Left forelimb (tissue), 1 donor: ENCODE data around the gene IQCK.
"Not testable (repeated sequence)": the region's sequence is repeated elsewhere in the genome, so short reads cannot be mapped to it uniquely, and the experiment has no call there.

Experiments
- DNase-seq: peaks from one replicate; pipeline ENCODE4 v3.0.0-alpha.2; 2018; ENCODE audit warnings: low spot score

Gene IQCK

DNA sequence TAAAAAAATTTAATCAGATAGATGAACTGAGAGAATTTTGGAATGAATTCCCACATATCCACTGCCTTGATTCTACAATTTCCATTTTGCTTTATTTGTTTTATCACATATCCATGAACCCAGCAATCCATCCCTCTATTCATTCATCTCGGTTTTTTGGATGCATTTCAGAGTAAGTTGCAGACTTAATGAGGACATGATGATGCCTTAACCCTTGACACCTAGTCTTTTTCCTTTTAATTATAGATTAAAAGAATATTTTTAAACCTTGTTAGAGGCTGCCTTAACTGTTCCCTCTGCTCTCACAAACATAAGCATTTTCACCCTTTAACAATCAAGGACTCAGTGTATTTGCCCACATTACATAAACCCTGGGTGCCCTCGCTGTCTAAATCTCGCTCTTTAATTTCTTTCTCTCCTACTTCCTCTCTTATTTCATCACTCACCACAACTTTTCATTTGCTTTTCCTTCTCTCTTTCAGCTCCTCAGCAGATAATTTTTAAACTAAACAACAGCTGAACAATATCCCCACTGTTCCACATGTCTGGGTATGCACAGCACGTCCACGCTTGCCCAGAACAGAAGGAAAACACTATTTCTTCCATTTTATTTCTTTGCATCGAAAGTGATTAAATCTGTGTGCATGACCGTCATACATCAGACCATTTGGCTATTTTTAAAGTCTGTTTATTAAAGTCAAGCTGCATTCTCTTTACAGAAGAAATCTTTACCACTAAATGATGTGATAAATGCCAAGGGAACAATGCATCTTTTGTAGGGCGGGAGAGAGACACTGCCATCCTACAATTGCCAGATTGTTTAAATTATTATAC lies 39.9 kb downstream of the IQCK start:
- DNase-seq: no peak

DNA sequence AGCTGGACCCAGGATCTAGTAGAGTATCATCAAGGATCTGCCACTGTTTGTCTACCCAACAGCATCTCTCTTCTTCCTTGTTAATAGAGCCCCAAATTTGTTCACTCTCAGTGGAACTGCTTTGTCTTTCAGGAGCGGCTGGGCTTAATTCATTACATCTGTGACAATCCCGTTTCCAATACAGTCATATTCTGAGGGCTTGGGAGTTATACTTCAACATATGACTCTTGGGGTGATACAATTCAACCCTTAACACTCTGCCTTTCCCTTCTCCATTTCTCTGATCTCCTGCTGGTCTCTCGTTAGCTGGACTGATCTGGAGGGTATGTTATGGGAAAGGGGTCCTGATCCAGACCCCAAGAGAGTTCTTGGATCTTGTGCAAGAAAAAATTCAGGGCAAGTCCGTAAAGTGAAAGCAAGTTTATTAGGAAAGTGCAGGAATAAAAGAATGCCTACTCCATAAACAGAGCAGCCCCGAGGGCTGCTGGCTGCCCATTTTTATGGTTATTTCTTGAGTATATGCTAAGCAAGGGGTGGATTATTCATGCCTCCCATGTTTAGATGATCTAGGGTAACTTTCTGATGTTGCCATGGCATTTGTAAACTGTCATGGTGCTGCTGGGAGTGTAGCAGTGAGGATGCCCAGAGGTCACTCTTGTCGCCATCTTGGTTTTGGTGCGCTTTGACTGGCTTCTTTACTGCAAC lies 42.4 kb downstream of the IQCK start:
- DNase-seq: no peak

DNA sequence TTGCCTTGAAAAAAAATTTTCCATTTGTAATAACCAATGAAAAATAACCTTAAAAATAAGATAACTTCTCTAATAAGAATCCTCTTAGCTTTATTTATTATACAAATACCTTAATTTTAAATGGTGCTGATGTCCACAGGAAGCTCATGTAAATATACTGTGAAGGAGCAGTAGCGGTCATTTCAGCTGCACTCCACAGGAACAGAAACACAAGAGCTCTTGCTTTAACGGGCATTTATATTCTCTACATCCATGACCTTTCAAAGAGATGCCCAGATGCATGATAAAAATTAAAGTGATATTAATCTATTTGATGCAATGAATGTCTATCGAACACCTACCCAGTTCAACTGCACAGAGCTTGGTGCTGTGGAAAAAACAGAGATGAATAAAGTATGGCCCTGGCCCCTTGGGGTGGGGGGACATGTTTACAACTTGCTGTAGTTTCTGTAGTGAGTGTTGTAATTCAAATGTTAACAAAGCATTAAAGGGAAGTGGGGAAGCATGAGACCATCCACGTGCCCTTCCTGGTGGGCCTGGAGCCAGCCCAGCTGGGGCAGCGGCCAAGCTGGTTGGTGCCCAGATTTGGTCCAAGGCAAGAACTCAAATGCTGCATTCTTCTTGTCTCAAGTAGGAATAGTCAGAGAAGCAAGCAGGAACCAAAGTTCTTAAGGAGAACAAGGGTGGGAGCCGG lies 47.9 kb downstream of the IQCK start:
- no peak for DNase-seq

DNA sequence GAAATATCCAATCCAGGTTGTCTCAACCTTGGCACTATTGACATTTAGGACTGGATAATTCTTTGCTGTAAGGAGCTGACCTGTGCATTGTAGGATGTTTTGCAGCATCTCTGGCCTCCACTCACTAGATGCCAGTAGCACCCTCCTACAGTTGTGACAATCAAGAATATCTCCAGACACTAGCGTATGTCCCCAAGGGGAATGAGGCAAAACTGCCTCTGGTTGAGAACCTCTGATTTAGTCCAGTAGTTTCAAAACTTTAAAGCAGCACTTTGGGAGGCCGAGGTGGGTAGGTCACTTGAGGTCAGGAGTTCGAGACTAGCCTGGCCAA lies 48.4 kb downstream of the IQCK start:
- DNase-seq: no peak

DNA sequence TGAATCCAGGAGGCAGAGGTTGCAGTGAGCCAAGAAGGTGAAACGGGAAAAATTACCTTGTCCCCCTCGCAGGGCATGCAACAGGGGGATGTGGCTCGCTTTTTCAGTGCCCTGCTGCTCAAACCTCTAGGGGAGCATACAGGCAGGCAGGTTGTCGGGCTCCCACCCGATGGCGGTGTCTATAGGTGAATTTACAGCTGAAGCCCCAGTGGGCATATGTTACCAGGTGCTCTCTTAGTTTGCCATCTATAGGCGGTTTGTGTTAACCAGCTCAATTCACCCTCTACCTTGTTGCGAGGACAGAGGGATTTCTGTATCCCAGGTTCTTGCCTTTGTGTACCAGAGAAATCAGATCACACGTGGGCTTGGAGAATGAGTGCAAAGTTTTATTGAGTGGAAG lies 48.9 kb downstream of the IQCK start:
- no peak for DNase-seq

DNA sequence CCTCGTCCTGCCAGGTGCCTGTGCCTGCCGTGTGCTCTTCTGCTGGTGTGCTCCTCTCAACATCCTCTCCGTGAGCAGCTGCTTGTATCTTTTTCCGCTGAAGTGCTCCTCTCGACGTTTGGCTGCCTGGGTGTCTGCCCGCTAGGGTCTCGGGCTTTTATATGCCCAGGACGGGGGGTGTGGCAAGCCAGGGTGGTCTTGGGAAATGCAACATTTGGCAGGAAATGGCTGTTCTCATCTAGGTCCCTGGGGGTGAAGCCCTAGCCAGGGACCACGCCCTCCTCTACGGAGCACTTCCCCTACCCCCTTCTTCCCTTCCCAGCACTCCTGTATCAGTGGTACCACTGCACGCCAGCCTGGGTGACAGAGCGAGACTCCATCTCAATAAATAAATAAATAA lies 49.4 kb downstream of the IQCK start:
- no peak for DNase-seq

DNA sequence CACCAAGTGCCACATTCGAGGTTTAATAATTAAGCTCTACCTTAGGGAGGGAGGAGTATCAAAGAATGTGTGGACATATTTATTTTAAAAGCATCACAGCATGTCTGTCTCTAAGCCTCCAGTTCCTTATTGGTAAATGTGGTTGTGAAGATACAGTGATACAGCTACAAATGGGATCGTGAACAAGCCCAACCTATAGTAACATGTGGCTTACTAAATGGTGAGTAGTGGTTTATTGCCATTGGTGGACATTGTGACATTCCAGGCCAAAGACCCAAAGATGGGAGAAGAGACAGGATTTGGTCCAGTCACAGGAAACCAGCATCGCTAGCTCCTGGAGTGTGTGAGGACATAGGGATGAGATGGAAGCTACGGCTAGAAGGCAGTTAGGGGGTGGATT lies 51.2 kb downstream of the IQCK start:
- DNase-seq: no peak

DNA sequence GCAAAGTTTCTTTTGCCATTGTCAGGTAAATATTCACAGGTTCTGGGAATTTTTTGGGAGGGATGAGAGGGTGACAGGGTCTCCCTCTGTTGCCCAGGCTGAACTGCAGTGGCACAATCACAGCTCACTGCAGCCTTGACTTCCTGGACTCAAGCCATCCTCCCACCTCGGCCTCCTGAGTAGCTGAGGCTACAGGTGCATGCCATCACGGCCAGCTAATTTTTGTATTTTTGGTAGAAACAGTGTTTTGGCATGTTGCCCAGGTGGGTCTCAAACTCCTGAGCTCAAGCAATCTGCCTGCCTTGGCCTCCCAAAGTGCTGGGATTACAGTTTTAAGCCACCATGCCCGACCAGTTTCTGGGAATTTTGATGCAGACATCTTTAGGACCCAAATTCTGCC lies 53.0 kb downstream of the IQCK start:
- no peak for DNase-seq

DNA sequence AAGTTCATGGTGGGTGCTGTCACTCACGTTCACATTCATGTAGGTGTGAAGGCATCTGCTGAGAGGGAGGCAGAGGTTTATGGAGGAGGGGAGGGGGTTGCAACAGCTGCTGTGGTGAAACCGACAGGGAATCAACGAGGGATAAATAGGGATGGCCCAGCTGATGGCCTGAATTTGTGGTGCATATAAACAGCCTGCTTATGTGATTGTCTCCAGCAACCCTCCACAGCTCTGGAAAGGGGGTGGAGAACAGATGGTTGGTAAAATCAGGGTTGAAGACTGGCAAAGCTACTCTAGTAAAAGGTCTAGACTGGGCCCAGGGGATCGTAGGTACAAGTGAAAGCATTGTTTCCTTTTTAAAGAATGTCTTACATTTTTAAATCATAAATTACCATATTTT lies 53.7 kb downstream of the IQCK start:
- no peak for DNase-seq

DNA sequence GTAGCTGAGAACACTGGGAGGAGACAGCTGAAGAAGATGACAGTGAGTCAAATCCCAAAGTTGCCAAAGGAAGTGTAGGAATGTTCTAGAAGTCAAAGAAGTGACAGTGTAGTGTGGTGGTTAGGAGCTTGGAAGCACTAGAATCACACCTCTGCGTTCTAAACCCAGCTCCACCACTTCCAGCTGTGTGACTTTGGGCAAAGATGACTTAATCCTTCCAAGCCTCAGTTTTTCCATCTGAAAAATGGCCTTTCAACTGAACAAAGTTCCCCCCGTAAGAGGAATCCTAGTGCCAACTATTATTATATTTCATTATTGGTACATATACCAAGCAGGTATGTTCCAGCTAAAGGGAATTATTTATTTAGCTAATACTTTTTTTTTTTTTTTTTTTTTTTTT lies 56.0 kb downstream of the IQCK start:
- peak; percentile 6 for DNase-seq

DNA sequence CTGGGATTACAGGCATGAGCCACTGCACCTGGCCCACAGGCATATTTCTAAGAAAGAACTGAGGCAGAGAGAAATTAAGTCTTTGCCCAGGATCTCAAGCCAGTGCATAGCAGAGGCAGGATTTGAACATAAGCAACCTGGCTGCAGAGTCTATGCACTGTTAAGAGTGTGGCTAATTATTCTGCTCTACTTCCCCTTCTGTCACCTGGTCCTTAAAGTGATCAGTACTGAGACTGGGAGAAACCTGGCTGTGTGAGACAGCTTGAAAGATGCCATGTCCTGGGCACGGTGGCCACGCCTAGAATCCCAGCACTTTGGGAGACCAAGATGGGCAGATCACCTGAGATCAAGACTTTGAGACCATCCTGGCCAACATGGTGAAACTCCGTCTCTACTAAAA lies 58.1 kb downstream of the IQCK start:
- peak; percentile 49 for DNase-seq

DNA sequence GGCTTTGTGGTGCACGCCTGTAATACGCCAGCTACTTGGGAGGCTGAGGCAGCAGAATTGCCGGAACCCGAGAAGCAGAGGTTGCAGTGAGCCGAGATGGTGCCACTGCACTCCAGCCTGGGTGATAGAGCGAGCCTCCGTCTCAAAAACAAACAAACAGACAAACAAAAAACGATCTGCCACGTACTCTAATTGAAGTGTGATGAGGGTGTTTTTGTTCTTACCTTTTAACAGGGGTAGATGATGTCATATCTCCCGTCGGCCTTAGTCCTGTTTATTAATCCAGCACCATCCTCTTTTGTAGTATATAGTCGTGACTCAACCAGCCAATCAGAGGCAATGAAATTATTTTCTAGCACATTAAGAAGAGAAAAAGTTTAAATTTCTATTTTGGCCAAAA lies 58.5 kb downstream of the IQCK start:
- no peak for DNase-seq

DNA sequence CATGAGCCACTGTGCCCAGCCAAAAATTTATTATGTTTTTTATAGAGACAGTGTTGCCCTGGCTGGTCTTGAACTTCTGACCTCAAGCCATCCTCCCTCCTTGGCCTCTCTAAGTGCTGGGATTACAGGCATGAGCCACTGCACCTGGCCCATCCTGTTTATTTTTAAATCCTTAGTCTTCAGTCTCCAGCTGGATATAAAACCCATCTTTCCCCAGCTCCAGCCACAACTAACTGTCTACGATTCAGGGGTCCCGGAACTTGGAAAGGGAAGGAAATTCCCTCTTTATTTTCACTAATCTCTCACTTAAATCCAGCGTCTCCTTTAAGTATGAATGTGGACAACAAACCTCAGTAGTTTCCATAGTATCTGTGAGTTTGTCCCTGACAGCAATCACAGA lies 62.2 kb downstream of the IQCK start:
- peak; percentile 9 for DNase-seq

DNA sequence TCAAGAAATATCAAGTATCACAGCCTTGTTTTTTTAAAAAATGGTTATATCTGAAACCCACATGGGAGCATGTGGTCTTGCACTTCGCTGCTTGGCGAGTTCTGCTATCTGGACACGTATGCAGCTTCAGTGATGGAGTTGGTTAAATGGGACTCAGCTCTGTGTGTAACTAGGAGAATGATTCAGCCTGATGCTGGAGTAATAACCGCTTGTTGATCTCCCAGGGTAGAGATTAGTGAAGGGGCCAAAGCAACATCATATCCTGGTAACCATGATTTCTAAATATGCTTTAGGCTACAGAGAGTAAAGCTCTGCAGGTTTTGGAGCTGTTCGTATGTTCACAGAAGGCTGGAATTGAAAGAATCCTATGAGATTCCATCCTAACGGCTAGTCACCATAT lies 63.2 kb downstream of the IQCK start:
- DNase-seq: peak; percentile 46

DNA sequence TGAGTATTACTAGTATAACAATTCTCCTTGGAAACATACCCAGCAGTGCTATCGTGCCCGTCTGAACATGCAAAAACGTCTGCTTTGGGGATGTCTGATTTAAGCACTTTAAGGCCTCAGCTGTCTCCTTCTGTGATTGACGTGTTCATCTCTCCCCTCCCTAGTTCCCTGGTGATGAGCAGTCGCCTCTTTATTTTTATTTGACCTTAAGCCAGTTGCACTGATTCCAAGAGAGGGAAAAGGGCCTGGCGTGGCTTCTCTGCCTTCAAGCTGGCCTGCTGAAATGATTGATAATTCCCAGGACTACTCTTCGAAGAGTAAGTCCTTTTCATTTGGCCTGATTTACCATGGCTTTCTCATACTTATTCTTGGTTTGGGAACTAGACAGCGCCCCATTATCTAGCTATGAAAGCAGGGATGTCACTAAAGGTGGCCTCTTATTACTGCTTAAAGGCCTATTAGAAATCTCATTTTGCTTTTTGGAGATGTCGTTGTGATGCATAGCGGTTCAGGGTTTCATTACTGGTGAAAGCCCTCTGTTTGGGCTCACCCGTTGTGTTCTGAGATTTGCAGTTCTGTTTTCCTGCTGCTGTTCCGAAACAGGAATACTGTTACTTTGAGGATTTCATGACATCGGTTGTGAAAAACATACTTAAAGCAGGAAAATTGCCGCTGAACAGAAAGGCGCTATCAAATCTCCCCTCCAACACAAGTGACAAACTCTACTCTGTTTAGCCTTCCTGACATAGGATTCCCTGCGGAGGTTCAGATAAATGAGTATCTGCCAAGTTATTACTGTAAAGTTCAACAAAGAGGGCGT lies 65.5 kb downstream of the IQCK start:
- peak; percentile 63 for DNase-seq

DNA sequence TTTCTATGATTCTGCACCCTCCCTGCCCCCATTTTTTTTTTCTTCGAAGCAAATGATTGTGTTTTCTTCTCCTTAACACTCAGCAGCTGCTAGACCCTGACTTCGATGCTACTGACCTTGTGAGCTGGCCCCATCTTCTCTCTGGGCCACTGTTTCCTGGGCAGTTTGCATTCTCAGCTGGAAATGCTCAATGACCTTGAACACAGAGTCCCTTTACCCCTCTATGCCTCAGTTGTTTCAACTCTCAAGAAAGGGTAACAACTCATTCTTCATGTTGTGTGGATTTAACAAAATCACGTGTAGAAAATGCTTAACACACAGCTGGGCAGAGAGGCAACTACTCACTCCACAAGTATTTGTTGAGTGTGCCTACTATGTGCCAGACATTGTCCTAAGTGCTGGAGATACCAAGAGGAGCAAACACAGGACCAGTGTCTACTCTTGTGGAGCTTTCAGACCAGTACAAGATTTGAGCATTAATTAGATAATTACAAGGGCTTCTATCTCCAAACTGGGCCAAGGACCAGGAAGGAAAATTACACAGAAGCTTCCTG lies 66.2 kb downstream of the IQCK start:
- DNase-seq: peak; percentile 28

DNA sequence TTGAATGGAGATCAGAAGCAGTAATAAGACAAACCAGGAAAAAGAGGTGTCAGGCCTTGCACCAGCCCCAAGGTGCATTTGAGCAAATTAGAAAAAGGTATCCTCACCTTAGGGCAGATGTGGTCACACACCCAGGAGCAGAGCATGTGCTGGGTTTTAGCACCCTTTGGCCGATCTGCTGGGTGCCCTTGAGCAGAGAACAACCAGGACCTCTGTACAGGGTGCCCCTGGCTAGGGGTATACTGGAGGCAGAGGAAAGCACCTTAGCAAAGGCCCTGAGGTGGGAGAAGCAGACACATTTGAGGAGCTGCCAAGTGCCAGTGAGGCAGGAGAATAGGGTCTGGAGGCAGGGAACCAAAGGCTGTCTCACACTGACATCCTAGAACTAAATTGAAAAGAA lies 67.0 kb downstream of the IQCK start:
- peak; percentile 42 for DNase-seq

DNA sequence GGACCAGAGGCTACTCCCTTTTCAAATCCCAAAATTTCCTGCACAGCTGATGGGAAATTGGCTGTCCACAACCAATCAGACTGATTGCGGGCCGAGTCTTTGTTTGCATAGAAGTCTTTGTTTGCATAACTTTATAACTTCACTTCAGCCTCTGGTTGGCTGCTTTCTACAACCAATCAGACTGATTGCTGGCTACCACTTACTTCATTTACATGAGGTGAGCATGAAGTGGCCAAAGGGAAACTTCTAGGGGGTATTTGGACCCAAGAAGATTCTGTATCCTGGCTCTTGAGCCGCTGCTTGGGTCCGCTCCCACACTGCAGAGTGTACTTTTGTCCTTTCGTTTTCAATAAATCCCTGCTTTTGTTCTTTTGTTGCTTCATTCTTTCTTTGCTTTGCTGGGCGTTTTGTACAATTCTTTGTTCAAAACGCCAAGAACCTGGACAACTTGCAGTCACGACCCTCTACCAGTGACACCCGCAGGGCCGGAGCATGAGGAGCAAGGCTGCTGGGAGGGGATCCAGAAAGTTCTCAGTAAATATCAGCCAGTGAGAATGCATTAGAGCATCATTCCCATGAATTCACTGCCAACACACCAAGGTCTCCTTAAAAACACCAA lies 67.5 kb downstream of the IQCK start:
- DNase-seq: peak; percentile 53

DNA sequence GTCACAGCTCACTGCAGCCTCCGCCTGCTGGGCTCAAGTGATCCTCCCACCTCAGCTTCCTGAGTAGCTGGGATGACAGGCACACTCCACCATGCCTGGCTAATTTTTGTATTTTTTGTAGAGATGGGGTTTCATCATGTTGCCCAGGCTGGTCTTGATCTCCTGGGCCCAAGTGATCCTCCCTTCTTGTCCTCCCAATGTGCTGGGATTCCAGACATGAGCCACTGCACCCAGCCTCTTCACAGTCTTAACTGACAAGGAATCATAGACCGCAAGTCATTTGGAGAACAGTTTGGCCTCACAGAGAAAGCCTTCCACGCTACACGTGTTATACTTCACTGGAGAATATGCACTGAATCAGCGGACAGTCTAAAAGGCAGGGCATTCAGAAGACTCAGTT lies 83.3 kb downstream of the IQCK start:
- DNase-seq: not testable (repeated sequence)

DNA sequence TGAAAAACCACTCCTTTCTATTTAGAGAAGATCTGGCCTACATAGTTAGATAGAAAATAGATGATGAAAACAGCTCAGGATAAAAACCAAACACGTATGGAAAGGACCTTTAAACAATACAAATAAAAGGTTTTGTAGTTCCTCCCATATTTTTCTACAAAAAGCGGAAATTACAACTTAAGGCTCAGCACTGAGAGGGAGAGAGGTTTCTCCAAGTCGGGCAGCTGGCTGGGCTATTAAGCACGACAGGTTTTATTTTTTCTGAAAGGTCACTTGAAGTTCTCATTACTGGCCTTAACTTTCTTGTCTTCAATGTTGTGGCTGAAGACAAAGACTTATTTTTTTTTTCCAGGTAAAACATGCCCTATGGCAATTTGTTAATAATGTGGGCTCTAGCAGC lies 83.8 kb downstream of the IQCK start:
- not testable (repeated sequence) for DNase-seq

DNA sequence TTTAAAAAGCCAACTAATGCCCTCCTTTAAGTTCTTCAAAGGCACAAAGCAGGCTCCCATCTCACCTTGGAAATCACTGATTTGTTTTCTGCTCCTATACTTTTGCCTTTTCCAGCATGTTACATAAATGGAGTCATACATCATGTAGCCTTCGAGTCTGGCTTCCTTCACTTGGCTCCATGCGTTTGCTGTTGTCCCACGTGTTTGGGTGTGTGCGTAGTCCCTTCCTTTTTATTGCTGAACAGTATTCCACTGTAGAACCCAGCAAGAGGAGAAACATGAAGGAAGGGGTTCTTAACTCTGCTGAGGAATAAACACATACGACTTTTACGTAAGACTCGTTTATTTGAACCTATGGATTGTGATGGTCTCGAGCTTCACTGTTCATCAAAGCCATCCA lies 84.5 kb downstream of the IQCK start:
- DNase-seq: no peak
